NCI-H187 treated with DMSO at 0.1 percent for 48 hours (cell line): Measurements from ENCODE around the gene ADCY7.

Experiments
- DNase-seq: peaks from one replicate; lab custom pipeline; 2025; lab: John Stamatoyannopoulos, UW

Gene ADCY7

GRCh38 chr16:50267651-50268050, 1.3 kb downstream of the ADCY7 start:
- DNase-seq, result no peak

GRCh38 chr16:50268352-50268751, 2.0 kb downstream of the ADCY7 start:
- no peak for DNase-seq

GRCh38 chr16:50269061-50269705, 2.8 kb downstream of the ADCY7 start:
- no peak for DNase-seq

- DNase-seq, result no peak
Measured at GRCh38 chr16:50269769-50270509, 3.6 kb downstream of the ADCY7 start.

GRCh38 chr16:50270510-50271147, 4.3 kb downstream of the ADCY7 start:
- no peak for DNase-seq

- DNase-seq, result no peak
Measured at GRCh38 chr16:50271148-50272041, 5.0 kb downstream of the ADCY7 start.

GRCh38 chr16:50272111-50272571, 5.8 kb downstream of the ADCY7 start:
- DNase-seq, result no peak

- DNase-seq, result no peak
Measured at GRCh38 chr16:50272687-50273381, 6.5 kb downstream of the ADCY7 start.

GRCh38 chr16:50273382-50273690, 7.0 kb downstream of the ADCY7 start:
- DNase-seq, result no peak

GRCh38 chr16:50273888-50274325, 7.6 kb downstream of the ADCY7 start:
- no peak for DNase-seq

GRCh38 chr16:50274326-50275097, 8.2 kb downstream of the ADCY7 start:
- no peak for DNase-seq

- no peak for DNase-seq
Measured at GRCh38 chr16:50275098-50275415, 8.7 kb downstream of the ADCY7 start.

GRCh38 chr16:50275428-50276325, 9.3 kb downstream of the ADCY7 start:
- no peak for DNase-seq

- DNase-seq, result no peak
Measured at GRCh38 chr16:50276326-50276640, 9.9 kb downstream of the ADCY7 start.

GRCh38 chr16:50276801-50277555, 10.6 kb downstream of the ADCY7 start:
- no peak for DNase-seq

- DNase-seq, result no peak
Measured at GRCh38 chr16:50278251-50278650, 11.9 kb downstream of the ADCY7 start.

- DNase-seq, result no peak
Measured at GRCh38 chr16:50279504-50279865, 13.1 kb downstream of the ADCY7 start.

- DNase-seq, result no peak
Measured at GRCh38 chr16:50280932-50281331, 14.6 kb downstream of the ADCY7 start.

GRCh38 chr16:50281391-50282009, 15.1 kb downstream of the ADCY7 start:
- no peak for DNase-seq
